GM12878 (cell line): ENCODE measurements around the gene SINHCAF. TPM values are rescaled to one million over a fixed set of nuclear protein-coding genes. Genes with fewer than 3 reads are reported as not detected.

Experiments used
- BHLHE40 ChIP-seq, 2 experiments: fragments of 450-650 bp in 1 of 2; IDR thresholded peaks; 2 replicates each; pipeline ENCODE4 v1.6.1; 2011 to 2017; ENCODE audit warnings: low read depth in 2 of 2, borderline replicate concordance in 1 of 2, improper control_type of control experiment in 1 of 2, low read length in 1 of 2, mild to moderate bottlenecking in 1 of 2
- CREB1 ChIP-seq: IDR thresholded peaks from 2 replicates; pipeline ENCODE4 v1.6.1; 2012; ENCODE audit warnings: low read depth, mild to moderate bottlenecking, inconsistent platforms
- KDM1A ChIP-seq: fragments of 200-600 bp; sonication (generic); IDR thresholded peaks from 2 replicates; pipeline ENCODE4 v1.6.1; 2016; ENCODE audit warnings: borderline replicate concordance
- MEF2B ChIP-seq: fragments of 450-650 bp; IDR thresholded peaks from 2 replicates; pipeline ENCODE4 v1.6.1; 2018; ENCODE audit warnings: mild to moderate bottlenecking, moderate library complexity; ENCODE audit not compliant: partially characterized antibody, poor library complexity, severe bottlenecking
- MTA3 ChIP-seq: IDR thresholded peaks from 2 replicates; pipeline ENCODE4 v1.6.1; 2012; ENCODE audit warnings: low read length, inconsistent platforms, borderline replicate concordance
- POLR2A ChIP-seq: IDR thresholded peaks from 2 replicates; pipeline ENCODE4 v1.6.1; 2011; ENCODE audit warnings: low read depth, mild to moderate bottlenecking, low read length
- RAD51 ChIP-seq: fragments of 450-650 bp; IDR thresholded peaks from 2 replicates; pipeline ENCODE4 v1.6.1; 2016; ENCODE audit warnings: moderate library complexity, mild to moderate bottlenecking, inconsistent platforms
- RFX5 ChIP-seq: IDR thresholded peaks from 2 replicates; pipeline ENCODE4 v1.6.1; 2011; ENCODE audit warnings: low read depth, low read length, improper control_type of control experiment
- SKIL ChIP-seq: fragments of 450-650 bp; IDR thresholded peaks from 2 replicates; pipeline ENCODE4 v1.6.1; 2017; ENCODE audit warnings: mild to moderate bottlenecking, low read depth, inconsistent platforms; ENCODE audit not compliant: poor library complexity, severe bottlenecking
- STAT1 ChIP-seq: fragments of 450-650 bp; conservative IDR thresholded peaks from 2 replicates; pipeline ENCODE4 v1.6.1; 2014; ENCODE audit warnings: antibody characterized with exemption, mild to moderate bottlenecking
- SUPT20H ChIP-seq: IDR thresholded peaks from 2 replicates; pipeline ENCODE4 v1.6.1; 2011; ENCODE audit warnings: low read depth, mild to moderate bottlenecking, low read length, moderate library complexity, borderline replicate concordance; ENCODE audit not compliant: control insufficient read depth
- polyA plus RNA-seq, 11 experiments: library from polyadenylated mRNA; depleted of rRNA in 4 of 11; unstranded in 6 of 11; stranded (reverse) in 5 of 11; fragments of >200 nt; fragmentation: Nextera tagmentation in 4 of 11; fragmentation: Illumina TruSeq in 1 of 11; extraction: Ambion mirVana in 4 of 11; extraction: Trizol in 1 of 11; gene quantifications; 1 replicate in 1 of 11; 2 replicates in 10 of 11; pipeline versions ENCODE4 v1.2.1 to v1.2.3, GENCODE V29; 2011 to 2016; ENCODE audit warnings: inconsistent platforms in 2 of 11, missing spikeins in 2 of 11, low read depth in 1 of 11
- total RNA-seq, 4 experiments: library from RNA; depleted of rRNA in 3 of 4; stranded (reverse); fragments of >200 nt in 3 of 4; fragmentation: Illumina TruSeq in 1 of 4; extraction: Trizol in 1 of 4; gene quantifications; 2 replicates each; pipeline versions ENCODE4 v1.2.1 to v1.2.3, GENCODE V29; 2013 to 2021
- TF ChIP-seq, protein P1 (sequence below): fragments of 450-650 bp; IDR thresholded peaks from 2 replicates; pipeline ENCODE4 v1.6.1; 2017; ENCODE audit warnings: mild to moderate bottlenecking, moderate library complexity
- TF ChIP-seq, protein P2 (sequence below): fragments of 450-650 bp; IDR thresholded peaks from 2 replicates; pipeline ENCODE4 v1.6.1; 2018; ENCODE audit warnings: borderline replicate concordance, mild to moderate bottlenecking; ENCODE audit not compliant: partially characterized antibody
- TF ChIP-seq, protein P3 (sequence below): fragments of 450-650 bp; formaldehyde crosslinking; IDR thresholded peaks from 2 replicates; pipeline ENCODE4 v1.5.0; 2022; ENCODE audit warnings: mild to moderate bottlenecking, missing genetic modification characterization

Gene SINHCAF
- total and polyA plus RNA-seq, 10 of the 15 experiments (the other 5 are each of a cell fraction or from before 2014, with no cell fraction given): 60.4 to 156 (median 90.3) TPM

DNA sequence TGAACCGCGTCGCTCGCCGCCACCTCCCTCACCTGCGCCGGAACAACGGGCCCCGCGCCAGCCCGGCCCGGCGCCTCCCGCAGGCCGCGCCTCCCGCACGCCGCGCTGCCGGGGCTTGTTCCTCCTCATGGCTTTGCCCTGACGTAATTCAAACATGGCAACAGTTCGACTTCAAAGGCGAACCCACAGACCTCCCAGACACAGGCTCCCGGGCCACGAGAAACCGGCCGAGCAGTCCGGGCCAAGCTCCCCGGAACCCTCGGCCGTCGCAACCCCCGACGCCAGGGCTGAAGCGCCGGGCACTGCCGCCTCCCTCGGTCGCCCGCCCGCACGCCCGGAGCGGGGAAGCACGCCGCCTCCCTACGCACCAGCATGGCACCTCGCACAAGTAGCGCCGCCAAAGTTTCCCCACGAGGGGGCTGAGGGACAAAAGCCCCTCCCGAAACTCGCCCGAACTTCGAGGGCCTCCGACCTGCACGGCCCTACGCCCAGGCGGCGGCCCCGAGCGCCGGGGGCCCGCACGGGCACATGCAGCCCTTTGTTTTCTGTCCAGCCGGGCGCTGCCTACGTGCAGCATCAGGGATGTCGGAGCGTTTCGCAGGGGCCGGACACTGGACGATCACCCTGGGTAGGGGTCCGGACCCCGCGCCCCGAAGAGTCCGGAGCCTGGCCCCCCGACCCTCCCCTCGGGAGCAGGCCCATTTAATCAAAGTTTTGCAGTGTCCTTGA lies 1.7 kb downstream of the SINHCAF start (continued):
- TF ChIP-seq, protein P1, sequence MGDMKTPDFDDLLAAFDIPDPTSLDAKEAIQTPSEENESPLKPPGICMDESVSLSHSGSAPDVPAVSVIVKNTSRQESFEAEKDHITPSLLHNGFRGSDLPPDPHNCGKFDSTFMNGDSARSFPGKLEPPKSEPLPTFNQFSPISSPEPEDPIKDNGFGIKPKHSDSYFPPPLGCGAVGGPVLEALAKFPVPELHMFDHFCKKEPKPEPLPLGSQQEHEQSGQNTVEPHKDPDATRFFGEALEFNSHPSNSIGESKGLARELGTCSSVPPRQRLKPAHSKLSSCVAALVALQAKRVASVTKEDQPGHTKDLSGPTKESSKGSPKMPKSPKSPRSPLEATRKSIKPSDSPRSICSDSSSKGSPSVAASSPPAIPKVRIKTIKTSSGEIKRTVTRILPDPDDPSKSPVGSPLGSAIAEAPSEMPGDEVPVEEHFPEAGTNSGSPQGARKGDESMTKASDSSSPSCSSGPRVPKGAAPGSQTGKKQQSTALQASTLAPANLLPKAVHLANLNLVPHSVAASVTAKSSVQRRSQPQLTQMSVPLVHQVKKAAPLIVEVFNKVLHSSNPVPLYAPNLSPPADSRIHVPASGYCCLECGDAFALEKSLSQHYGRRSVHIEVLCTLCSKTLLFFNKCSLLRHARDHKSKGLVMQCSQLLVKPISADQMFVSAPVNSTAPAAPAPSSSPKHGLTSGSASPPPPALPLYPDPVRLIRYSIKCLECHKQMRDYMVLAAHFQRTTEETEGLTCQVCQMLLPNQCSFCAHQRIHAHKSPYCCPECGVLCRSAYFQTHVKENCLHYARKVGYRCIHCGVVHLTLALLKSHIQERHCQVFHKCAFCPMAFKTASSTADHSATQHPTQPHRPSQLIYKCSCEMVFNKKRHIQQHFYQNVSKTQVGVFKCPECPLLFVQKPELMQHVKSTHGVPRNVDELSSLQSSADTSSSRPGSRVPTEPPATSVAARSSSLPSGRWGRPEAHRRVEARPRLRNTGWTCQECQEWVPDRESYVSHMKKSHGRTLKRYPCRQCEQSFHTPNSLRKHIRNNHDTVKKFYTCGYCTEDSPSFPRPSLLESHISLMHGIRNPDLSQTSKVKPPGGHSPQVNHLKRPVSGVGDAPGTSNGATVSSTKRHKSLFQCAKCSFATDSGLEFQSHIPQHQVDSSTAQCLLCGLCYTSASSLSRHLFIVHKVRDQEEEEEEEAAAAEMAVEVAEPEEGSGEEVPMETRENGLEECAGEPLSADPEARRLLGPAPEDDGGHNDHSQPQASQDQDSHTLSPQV: 0 out of 2 replicates have a peak, but pooled peaks have one; percentile 31
- TF ChIP-seq MTA3 (no peak), POLR2A (peak; percentile 76), BHLHE40 (IDR thresholded peaks at IDR 0.05; ENCODE audit: borderline replicate concordance in 1 of 2, low read depth in 2 of 2, low read length in 1 of 2) (peak; percentile 16 to 78; a peak in 3 of 4 replicates), KDM1A (no peak), SKIL (no peak), CREB1 (no peak), MEF2B (no peak), SUPT20H (no peak), RFX5 (no peak), RAD51 (no peak), STAT1 (no peak)
- TF ChIP-seq, protein P2, sequence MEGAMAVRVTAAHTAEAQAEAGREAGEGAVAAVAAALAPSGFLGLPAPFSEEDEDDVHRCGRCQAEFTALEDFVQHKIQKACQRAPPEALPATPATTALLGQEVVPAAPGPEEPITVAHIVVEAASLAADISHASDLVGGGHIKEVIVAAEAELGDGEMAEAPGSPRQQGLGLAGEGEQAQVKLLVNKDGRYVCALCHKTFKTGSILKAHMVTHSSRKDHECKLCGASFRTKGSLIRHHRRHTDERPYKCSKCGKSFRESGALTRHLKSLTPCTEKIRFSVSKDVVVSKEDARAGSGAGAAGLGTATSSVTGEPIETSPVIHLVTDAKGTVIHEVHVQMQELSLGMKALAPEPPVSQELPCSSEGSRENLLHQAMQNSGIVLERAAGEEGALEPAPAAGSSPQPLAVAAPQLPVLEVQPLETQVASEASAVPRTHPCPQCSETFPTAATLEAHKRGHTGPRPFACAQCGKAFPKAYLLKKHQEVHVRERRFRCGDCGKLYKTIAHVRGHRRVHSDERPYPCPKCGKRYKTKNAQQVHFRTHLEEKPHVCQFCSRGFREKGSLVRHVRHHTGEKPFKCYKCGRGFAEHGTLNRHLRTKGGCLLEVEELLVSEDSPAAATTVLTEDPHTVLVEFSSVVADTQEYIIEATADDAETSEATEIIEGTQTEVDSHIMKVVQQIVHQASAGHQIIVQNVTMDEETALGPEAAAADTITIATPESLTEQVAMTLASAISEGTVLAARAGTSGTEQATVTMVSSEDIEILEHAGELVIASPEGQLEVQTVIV: no peak
- TF ChIP-seq, protein P3, sequence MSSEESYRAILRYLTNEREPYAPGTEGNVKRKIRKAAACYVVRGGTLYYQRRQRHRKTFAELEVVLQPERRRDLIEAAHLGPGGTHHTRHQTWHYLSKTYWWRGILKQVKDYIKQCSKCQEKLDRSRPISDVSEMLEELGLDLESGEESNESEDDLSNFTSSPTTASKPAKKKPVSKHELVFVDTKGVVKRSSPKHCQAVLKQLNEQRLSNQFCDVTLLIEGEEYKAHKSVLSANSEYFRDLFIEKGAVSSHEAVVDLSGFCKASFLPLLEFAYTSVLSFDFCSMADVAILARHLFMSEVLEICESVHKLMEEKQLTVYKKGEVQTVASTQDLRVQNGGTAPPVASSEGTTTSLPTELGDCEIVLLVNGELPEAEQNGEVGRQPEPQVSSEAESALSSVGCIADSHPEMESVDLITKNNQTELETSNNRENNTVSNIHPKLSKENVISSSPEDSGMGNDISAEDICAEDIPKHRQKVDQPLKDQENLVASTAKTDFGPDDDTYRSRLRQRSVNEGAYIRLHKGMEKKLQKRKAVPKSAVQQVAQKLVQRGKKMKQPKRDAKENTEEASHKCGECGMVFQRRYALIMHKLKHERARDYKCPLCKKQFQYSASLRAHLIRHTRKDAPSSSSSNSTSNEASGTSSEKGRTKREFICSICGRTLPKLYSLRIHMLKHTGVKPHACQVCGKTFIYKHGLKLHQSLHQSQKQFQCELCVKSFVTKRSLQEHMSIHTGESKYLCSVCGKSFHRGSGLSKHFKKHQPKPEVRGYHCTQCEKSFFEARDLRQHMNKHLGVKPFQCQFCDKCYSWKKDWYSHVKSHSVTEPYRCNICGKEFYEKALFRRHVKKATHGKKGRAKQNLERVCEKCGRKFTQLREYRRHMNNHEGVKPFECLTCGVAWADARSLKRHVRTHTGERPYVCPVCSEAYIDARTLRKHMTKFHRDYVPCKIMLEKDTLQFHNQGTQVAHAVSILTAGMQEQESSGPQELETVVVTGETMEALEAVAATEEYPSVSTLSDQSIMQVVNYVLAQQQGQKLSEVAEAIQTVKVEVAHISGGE: no peak
